Large intestine (tissue), 3 donors: ENCODE results near the gene CAB39L. TPM values are rescaled to one million over a fixed set of nuclear protein-coding genes. Genes with fewer than 3 reads are reported as not detected.
A peak's percentile ranks its signal among the peaks of the same experiment; 100 is the strongest.
"Not testable (repeated sequence)": the region's sequence is repeated elsewhere in the genome, so short reads cannot be mapped to it uniquely, and the experiment has no call there.

ENCODE experiments used
- DNase-seq, 2 donors: peaks; one replicate each; pipeline versions ENCODE4 v3.0.0 to v3.0.0-alpha.2; 2013
- H3K27ac ChIP-seq: one replicate; pipeline ENCODE4 v1.5.1; 2013; ENCODE audit warnings: low read length
- H3K27me3 ChIP-seq: 2 replicates; pipeline ENCODE4 v1.6.1; 2013; ENCODE audit warnings: low read length; ENCODE audit not compliant: control insufficient read depth, insufficient read depth
- H3K36me3 ChIP-seq: 2 replicates; pipeline ENCODE4 v1.6.1; 2013; ENCODE audit warnings: low read length; ENCODE audit not compliant: control insufficient read depth, insufficient read depth
- H3K4me1 ChIP-seq: one replicate; pipeline ENCODE4 v1.6.1; 2013; ENCODE audit warnings: low read length; ENCODE audit not compliant: control insufficient read depth, insufficient read depth
- H3K4me3 ChIP-seq: one replicate; pipeline ENCODE4 v1.5.1; 2013; ENCODE audit warnings: low read length
- H3K9me3 ChIP-seq: one replicate; pipeline ENCODE4 v1.6.1; 2013; ENCODE audit warnings: mild to moderate bottlenecking, low read depth, low read length, moderate library complexity; ENCODE audit not compliant: control insufficient read depth
- WGBS: methylation state at CpG from one replicate; pipeline ENCODE4 v1.1.5; 2013; ENCODE audit warnings: low lambda C conversion rate; ENCODE audit not compliant: insufficient coverage; 5-methylcytosine and 5-hydroxymethylcytosine counted together
- polyA plus RNA-seq: library from polyadenylated mRNA; unstranded; fragments of 120-200 nt; gene quantifications from one replicate; pipeline ENCODE4 v1.2.1, GENCODE V29; 2013

CAB39L gene
- polyA plus RNA-seq, 1 donor, result 7.8 TPM

GRCh38 chr13:49296659-49297058 is 147.2 kb downstream of the CAB39L start:
- Histone ChIP-seq H3K27ac (no peak overlapping the region), H3K9me3 (no peaks in the 10 kb centered on the region), H3K4me3 (no peak overlapping the region), H3K36me3 (no peaks in the 10 kb centered on the region), H3K27me3 (no peaks in the 10 kb centered on the region), H3K4me1 (no peaks in the 10 kb centered on the region)
- no CpG with 5 or more reads among the region's 2 CpGs for WGBS
- no peak for DNase-seq

GRCh38 chr13:49295244-49295643 is 148.6 kb downstream of the CAB39L start:
- Histone ChIP-seq H3K27ac (no peak overlapping the region), H3K9me3 (no peaks in the 10 kb centered on the region)
- 100% methylated on average over 2 of the region's 6 CpGs for WGBS

GRCh38 chr13:49294723-49295122 is 149.1 kb downstream of the CAB39L start:
- DNase-seq, H3K9me3 ChIP-seq, H3K27ac ChIP-seq, H3K4me1 ChIP-seq, H3K27me3 ChIP-seq, H3K4me3 ChIP-seq, H3K36me3 ChIP-seq: not testable (repeated sequence)
- no CpG with 5 or more reads among the region's 6 CpGs for WGBS

More at GRCh38 chr13:49295244-49295643, 148.6 kb downstream of the CAB39L start:
- Histone ChIP-seq H3K27me3 (no peaks in the 10 kb centered on the region), H3K4me3 (no peak overlapping the region), H3K4me1 (no peaks in the 10 kb centered on the region), H3K36me3 (no peaks in the 10 kb centered on the region)
- DNase-seq, result no peak

GRCh38 chr13:49292742-49293486 is 150.9 kb downstream of the CAB39L start:
- no peaks in the 10 kb centered on the region for H3K36me3 ChIP-seq
- H3K9me3 ChIP-seq, result no peaks in the 10 kb centered on the region
- WGBS, result no CpG with 5 or more reads among the region's 6 CpGs
- H3K27me3 ChIP-seq, result no peaks in the 10 kb centered on the region
- H3K27ac ChIP-seq, result no peak overlapping the region
- peak; percentile 49 to 60 for DNase-seq
- no peak overlapping the region for H3K4me3 ChIP-seq
- no peaks in the 10 kb centered on the region for H3K4me1 ChIP-seq

- peaks cover 2% of the 10 kb centered on the region for H3K36me3 ChIP-seq
- H3K4me3 ChIP-seq, result no peak overlapping the region
- no peaks in the 10 kb centered on the region for H3K9me3 ChIP-seq
- H3K27ac ChIP-seq, result no peak overlapping the region
- no peaks in the 10 kb centered on the region for H3K27me3 ChIP-seq
- DNase-seq, result no peak
- no peaks in the 10 kb centered on the region for H3K4me1 ChIP-seq
Measured at GRCh38 chr13:49288458-49288857, 155.4 kb downstream of the CAB39L start.

GRCh38 chr13:49287995-49288394 is 155.9 kb downstream of the CAB39L start:
- Histone ChIP-seq H3K27ac (no peak overlapping the region), H3K4me1 (no peaks in the 10 kb centered on the region), H3K27me3 (no peaks in the 10 kb centered on the region), H3K4me3 (no peak overlapping the region), H3K9me3 (no peaks in the 10 kb centered on the region), H3K36me3 (peaks cover 2% of the 10 kb centered on the region)
- DNase-seq, result no peak
- WGBS, result 100% methylated on average over 1 of the region's 1 CpG

- Histone ChIP-seq H3K9me3 (no peaks in the 10 kb centered on the region), H3K27me3 (no peaks in the 10 kb centered on the region), H3K27ac (no peak overlapping the region), H3K4me3 (no peak overlapping the region), H3K4me1 (no peaks in the 10 kb centered on the region), H3K36me3 (peaks cover 14% of the 10 kb centered on the region)
- DNase-seq, result no peak
Measured at GRCh38 chr13:49279885-49280284, 164.0 kb downstream of the CAB39L start.

- DNase-seq, result no peak
- Histone ChIP-seq H3K9me3 (no peaks in the 10 kb centered on the region), H3K27ac (no peak overlapping the region), H3K4me3 (no peak overlapping the region), H3K36me3 (peaks cover 12% of the 10 kb centered on the region), H3K4me1 (no peaks in the 10 kb centered on the region), H3K27me3 (no peaks in the 10 kb centered on the region)
- WGBS, result no CpG with 5 or more reads among the region's 5 CpGs
Measured at GRCh38 chr13:49279112-49279511, 164.8 kb downstream of the CAB39L start.

- Histone ChIP-seq H3K4me1 (no peaks in the 10 kb centered on the region), H3K36me3 (peaks cover 12% of the 10 kb centered on the region), H3K27ac (no peak overlapping the region), H3K9me3 (no peaks in the 10 kb centered on the region), H3K4me3 (no peak overlapping the region), H3K27me3 (no peaks in the 10 kb centered on the region)
- WGBS, result 100% methylated on average over 1 of the region's 2 CpGs
- no peak for DNase-seq
Measured at GRCh38 chr13:49278211-49278610, 165.7 kb downstream of the CAB39L start.

GRCh38 chr13:49272296-49272695 is 171.6 kb downstream of the CAB39L start:
- no peaks in the 10 kb centered on the region for H3K4me1 ChIP-seq
- H3K36me3 ChIP-seq, result peaks cover 8% of the 10 kb centered on the region
- no peaks in the 10 kb centered on the region for H3K9me3 ChIP-seq
- no peak overlapping the region for H3K4me3 ChIP-seq
- 73% methylated on average over 1 of the region's 2 CpGs for WGBS
- H3K27ac ChIP-seq, result no peak overlapping the region
- H3K27me3 ChIP-seq, result no peaks in the 10 kb centered on the region
- no peak for DNase-seq

- Histone ChIP-seq H3K27ac (no peak overlapping the region), H3K27me3 (no peaks in the 10 kb centered on the region), H3K4me3 (no peak overlapping the region), H3K4me1 (no peaks in the 10 kb centered on the region), H3K36me3 (peaks cover 8% of the 10 kb centered on the region), H3K9me3 (no peaks in the 10 kb centered on the region)
- DNase-seq, result no peak
- WGBS, result no CpG with 5 or more reads among the region's 1 CpG
Measured at GRCh38 chr13:49271264-49271663, 172.6 kb downstream of the CAB39L start.
